ENCODE measurements around the gene CASZ1.

Gene CASZ1

DNA sequence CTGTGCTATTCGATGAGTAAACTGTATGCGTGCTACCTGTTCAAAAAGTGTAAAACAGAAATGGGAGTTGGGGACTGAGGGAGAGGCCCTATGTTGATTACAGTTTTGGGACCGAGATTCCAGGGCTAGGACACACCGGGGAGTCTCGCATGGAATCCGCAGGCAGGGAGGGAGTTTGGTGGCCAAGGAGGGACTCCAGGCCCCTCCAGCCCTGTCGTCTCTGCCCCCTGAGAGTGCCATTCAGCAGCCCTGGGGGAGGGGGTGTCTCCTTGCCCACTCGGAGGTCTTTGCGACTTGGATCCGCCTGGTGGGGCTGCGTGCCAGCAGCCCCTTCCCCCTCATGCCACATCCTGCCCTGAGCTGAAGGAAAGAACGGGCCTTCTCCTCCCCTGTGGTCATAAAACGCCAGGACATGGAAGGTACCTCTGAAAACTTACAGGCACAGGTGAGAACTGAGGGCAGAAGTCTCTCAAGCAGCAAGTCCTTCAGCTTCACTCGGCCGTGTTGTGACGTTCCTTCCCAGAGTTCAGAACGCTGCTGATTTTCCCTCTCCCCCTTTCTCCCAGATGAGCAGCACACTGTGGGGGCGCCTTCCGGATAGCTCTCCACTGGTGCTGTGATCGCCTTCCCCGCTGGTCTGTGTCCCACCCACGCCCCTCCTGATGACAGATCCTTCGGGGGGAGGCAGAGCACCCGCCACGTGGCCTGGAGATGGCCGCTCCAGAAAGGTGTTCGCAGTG lies 180.3 kb downstream of the CASZ1 start:
- DNase-seq: no peak

DNA sequence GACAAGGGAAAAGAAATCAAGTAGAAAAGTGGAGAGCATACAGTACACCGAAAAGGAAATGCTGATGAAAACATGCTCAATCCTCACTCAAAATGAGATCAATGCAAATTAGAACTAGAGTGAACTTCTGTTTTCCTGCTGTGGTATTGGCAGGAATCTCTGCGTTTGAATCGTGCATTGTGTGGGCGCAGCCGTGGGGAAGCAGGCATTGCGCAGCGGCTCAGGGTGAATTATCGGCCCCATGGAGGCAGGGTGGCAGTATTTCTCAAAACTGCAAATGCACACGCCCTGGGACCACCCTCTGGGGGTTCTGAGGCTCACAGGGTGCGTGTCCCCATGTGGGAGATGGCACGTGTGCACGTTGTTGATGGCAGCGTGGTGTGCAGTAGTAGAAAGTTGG lies 181.1 kb downstream of the CASZ1 start:
- DNase-seq: no peak

DNA sequence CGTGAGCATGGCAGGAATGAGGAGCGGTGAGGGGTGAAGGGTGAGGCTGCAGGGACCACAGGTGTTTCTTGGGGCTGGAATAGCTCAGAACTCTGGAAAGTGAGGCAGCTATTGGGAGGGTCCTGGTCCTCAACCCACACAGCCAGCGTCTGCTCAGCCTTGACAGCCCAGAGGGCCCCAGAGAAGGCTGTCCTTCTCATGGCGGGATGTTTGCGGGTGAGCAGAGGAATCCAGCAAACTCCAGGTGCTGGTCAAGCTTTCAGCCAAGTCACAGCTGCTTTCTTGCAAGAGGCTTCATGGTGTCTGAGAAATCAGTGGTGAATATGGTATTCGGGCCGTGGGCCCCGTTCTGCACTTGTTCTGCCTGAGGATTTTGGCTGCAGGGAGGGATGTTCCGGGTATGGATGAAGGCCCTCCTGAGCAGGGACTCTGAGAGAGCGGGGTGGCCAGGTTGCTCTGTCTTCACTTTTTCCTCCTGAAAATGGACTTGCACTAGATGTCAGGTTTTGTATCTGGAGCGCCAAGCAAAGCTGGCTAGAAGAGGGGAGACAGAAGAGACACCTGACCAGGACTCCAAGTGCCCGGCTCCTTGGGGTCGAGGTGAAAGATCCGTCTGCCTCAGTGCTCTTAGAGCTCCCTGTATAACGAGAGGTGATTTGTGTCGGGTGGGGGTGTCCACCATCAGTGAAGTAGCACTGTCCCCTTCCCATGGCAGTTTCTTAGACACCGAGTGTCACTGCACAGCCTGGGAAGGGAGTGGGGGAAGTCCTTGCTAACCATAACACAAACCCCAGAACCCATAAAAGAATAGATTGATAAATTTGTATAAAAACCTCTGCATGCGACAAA lies 181.8 kb downstream of the CASZ1 start:
- DNase-seq: no peak

DNA sequence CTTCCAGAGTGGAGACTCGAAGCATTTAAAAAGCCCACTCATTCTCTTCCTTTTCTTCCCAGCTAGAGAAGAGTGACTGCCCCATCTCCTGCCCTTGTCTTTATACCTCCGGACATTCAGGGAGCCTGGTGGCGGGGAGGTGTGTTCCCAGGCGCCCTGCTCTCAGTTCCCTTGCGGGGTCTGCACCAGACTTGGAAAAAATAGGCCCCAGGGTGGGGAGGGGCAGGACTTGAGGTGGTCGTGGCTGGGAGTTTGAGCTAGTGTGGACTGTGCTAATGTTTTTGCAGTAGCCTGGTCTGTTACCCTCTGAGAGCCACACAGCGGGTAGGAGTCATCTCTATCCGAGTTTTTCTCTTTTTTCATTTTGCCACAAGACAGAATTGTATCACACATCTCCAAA lies 182.6 kb downstream of the CASZ1 start:
- no peak for DNase-seq

DNA sequence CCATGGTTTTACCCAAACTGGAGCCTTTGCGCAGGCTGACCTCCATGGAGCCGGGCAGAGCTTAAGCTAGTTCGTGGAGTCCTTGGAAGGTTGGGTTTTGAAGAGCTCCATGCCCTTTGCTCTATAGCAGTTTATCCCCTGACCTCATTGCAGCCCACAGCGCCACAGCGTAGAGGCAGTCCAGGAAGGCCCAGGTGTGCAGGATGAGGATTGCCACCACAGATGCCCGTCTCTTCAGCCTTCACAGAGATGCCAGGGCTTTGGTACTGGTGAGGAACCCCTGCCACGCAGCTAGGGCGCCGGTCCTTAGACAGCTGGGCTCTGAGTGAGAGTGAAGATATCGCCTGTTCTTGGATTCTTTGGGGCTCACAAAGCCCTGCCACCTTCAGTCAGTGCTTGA lies 183.1 kb downstream of the CASZ1 start:
- no peak for DNase-seq

DNA sequence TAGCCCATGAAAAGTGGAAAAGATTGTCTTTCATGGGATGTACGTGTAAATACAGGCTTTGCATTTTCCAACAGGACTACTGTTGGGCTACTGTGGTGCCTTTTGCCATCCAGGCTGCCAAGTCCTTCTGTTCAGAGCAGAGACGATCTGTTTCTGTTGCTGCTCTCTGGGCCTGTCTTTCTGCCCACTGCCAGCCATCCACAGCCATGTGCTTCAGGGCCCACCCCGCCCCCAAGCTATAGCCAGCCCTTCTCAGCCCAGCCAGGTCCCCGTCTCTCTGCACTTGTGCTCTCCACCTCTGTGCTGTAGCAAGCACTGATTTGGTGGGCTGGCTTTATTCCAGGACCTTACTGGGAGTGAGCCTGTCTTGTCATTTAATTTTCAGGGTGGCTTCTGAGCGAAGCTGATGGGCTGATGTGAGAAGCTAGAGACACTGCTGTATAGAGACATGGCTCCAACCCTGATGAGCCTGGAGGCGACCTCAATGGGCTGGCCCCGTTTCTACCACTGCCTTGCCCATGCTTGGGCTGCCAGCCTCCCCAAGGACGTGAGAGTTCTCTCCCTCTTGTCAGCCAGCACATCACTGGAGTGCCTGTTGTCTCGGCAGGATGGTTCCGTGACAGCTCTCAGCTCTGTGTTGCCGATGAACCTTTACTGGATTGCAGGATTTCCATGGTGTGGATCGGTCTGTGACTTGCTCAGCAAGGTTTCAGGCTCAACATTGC lies 183.8 kb downstream of the CASZ1 start:
- no peak for DNase-seq

DNA sequence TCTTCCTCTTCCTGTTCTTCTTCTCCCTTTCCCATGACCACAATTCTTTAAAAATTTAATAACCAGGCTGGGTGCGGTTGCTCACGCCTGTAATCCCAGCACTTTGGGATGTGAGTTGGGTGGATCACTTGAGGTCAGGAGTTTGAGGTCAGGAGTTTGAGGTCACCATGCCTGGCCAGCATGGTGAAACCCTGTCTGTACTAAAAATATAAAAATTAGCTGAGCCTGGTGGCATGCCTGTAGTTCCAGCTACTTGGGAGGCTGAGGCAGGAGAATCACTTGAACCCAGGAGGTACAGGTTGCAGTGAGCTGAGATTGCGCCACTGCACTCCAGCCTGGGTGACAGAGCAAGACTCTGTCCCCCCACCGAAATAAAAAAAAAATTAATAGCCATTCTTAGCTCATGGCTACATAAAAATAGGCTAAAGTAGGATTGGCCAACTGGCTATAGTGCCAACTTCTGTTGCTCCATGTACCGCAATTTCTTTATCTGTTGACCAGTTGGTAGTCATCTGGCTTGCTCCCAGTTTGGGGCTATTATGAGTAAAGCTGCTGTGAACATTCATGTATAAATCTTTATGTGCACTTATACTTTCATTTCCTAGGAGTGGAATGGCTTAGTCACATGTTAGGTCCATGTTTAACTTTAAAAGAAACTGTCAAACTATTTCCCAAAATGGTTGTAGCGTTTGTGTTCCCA lies 185.4 kb downstream of the CASZ1 start:
- no peak for DNase-seq

DNA sequence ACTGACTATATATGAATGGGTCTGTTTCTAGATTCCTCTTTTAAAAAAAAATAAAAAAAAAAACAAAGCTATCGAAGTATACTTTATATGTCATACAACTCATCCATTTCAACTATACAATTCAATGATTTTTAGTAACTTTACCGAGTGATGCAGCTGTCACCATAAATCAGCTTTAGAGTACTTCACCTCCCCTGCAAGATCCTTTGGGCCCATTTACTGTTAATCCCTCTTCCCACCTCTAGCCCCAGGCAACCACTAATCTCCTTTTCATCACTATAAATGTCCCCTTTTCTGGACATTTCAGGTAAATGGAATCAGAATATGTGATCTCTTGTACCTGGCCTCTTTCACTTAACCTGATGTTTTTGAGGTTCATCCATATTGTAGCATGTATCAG lies 187.8 kb downstream of the CASZ1 start:
- DNase-seq: no peak

DNA sequence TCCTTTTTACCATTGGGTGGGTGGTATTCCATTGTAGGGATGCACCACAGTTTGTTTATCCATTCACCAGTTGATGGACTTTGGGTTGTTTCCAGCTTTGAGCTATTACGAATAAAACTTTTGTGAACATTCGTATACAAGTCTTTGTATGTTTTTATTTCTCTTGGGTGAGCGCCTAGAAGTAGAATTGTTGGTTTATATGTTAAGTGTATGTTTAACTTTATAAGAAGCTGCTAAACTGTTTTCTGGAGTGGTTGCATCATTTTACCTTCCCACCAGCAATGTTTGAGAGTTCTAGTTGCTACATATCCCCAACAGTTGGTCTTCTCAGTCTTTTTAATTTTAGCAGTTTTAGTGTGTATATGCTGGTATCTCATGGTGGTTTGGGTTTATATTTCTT lies 189.2 kb downstream of the CASZ1 start:
- DNase-seq: no peak

DNA sequence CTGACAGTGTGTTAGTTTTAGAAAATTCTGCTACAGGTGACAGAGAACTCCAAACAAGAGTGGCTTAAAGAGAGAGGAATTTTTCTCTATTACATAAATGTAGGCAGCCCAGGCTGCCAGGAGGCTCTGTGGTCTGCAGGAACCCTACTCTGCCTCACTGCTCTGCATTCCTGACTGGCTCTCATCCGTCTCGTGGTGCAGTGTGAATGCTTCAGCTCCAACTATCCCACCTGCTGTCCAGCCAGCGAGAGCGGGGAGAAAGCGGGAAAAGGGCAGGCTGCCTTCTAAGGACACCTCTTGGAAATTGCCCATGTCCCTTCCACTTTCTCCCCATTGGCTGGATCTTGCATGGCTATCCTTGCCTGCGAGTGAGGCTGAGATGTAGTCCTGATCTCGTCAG lies 190.4 kb downstream of the CASZ1 start:
- no peak for DNase-seq

DNA sequence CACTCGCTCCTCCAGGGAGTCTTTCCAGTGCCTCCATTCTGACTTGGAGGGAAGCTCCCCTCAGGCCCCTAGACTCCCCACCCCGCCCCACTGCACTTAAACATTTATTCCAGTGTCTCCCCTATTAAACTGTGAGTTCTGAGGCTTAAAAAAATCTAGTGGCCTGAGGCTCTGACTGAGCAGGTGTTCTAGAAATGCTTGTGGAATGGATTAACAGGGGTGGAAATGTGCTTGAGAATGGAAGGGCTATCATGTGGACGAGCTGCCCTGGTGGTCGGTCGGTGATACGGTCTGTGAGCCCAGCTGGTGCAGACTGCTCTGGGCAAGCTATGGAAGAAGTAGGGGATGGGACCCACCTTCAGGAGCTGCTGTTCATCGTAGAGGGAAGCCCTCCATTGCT lies 191.5 kb downstream of the CASZ1 start:
- DNase-seq: no peak

DNA sequence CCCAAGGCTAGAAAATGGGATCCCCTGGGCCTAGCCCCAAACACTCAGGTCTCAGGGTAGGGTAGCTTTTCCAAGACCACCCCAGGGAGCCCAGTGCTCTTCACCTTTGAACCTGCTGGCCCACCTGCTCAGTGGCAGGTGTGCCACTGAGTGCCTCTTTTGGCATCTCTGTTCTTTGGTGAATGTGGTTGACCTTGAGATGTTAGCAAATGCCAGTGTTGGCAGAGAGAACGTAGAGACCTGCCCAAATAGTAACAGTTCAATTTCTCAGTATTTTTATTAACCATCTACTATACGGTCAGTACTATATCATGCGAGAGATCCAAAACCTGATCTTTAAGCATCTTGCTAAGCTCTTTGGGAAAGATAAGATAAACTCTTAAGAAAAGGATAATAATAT lies 193.5 kb downstream of the CASZ1 start:
- no peak for DNase-seq

DNA sequence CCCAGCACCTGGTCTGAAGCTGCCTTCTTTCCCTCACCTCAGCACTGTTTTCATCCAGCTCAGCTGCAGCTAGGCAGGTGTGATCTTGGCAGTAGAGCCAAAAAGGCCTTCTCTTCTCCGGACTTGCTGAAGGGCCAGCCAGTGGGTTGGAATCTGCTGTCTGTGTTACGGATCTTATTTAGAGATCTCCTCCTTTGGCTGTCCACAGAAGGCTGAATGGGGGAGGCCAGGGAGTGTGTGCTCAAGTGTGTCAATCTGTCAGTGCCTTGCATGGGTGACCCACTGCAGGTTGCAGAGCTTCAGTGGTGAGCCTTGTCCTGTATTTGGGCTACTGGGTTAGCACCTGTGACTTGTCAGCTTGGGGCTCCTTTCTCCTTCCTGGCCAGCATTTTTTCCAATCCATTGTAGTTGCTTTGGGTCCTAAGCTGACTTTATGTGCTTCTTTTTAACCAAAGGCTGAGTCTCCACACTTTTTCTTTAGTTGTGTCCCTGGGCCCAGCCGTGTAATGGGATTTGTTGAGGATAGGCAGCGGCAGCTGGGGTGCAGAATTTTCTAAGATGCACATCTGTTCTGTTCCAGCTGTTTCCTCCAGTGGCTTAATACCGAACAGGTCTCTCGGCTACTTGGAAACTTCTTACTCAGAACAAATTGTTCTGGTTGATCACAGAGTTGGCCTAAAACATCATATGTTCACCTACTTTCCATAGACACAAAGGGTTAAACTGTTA lies 194.9 kb downstream of the CASZ1 start:
- DNase-seq: no peak

DNA sequence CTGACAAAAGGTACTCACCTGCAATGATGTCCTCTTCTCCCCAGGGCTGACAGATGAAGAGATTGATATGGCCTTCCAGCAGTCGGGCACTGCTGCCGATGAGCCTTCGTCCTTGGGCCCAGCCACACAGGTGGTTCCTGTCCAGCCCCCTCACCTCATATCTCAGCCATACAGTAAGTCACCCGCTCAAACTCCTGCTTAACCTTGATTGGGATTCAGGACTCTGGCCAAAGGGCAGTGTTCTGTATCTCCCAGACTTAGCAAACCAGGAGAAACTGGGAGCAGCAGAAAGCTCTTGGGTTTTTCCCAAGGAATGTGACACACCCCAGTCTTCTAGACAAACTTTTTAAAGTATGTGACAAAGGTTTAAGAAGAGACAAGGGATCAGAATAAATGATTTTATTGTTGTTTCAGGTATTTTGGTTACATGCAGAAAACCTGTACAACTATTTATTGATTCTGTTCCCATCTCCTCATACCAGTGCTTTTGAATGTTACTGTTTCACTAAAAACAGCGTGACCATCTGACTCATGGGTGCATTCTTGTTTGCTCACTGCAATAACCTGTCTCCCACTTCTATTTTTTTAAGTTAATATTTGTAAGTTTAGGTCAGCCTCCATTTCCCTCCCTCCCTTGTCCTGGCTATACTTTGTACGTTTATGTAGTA lies 197.1 kb downstream of the CASZ1 start:
- no peak for DNase-seq

DNA sequence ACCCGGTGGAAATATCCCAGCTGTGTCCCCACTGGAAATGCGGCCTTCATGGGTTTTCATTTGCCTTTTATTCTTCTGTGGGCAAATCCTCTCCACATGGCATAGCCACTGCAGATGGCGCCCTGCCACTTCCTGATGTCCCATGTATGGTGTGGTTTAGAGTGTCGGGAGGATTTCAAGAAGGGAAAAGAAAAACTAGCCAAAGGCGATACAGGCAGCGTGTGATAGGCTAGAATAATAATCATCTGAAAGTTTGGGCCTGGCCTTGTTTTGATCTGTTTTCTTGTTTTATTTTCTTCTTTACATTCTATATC lies 198.1 kb downstream of the CASZ1 start:
- peak; percentile 53 for DNase-seq

DNA sequence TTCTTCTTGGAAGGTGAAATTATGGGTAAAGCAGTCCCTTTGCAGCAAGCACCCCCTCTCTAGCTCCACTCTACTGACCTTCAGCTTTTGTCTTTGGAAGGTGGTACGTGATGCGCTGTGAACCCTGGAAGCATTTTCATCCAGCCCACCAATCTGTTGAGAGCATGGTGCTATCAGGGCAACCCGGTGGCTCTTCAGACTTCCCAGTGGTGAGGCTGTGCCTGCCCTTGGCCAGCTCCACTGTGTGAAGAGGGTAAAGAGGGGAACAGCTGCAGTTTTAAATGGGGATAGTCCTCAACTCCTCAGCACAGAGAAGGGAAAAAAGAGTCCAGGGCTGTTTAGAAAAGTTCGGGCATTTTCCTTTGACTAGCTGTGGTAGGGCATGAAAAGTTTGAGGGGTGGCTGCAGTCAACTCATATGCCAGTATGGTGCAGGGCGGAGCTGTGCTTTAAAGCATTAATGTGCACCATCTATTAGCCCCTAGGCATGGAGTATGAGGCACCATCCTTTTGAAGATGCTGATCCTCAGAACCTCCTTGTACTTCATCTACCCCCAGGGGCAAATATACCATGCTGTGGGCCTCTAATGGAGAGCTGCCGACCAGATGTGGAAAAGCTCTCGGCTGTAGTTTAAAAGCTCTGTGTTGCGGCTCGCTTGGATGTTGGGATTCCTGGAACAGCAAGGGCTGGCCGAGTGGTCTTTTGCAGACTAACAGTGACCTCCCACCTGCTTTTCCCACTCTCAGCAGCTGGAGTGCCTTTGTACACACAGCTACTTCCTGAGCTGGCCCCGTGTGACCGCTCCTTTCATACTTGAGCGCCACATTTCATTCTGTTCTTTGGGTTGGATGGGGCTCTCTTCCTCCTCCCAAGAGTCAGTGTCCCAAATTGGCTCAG lies 198.7 kb downstream of the CASZ1 start:
- DNase-seq: peak; percentile 31

DNA sequence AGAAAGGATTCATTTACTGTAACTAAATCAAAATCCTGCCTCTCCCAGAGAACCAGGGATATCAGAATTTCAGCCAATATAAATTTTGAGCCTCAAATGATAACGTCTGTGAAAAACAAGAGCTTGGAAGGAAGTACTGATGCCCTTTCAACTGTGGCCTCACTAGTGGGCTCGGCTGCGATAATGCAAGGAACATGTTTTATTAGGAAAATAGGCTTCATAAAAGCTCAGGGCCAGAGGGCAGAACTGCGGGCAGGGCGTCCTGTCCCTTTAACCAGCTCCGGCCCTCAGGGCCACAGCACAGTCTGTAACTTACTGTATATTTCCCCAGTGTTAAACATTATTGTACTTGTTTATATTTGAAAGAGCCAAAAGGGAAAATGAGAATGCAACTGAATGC lies 199.7 kb downstream of the CASZ1 start:
- no peak for DNase-seq

DNA sequence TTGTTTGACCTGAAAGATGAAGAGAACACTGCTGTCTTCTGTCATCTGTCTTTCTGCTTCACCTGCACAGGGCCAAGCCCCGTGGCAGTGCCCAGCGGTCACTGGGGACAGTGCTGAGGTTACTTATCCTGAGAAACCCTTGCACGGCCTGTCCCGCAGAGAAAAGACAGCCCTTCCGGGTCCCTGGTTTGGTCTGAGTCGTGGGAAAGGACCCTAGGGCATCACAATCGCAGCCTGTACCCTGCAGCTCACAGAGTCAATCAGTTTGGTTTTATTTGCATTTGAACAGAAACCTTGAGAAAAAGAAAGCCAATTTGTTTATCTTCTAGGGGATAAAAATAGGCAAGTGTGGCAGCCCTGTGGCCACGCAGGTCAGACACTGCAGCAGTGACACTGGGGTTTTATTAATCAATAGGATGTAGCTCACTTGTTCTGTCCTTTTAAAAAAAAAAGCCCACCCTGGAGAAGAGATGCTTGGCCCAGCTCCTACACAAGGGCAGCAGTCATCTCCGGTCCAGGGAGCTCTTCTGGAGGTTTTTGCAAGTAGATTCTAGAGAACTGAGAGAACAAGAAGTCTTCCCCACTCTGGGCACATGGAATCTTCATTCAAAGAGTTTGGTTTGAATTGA lies 201.7 kb downstream of the CASZ1 start:
- DNase-seq: no peak

DNA sequence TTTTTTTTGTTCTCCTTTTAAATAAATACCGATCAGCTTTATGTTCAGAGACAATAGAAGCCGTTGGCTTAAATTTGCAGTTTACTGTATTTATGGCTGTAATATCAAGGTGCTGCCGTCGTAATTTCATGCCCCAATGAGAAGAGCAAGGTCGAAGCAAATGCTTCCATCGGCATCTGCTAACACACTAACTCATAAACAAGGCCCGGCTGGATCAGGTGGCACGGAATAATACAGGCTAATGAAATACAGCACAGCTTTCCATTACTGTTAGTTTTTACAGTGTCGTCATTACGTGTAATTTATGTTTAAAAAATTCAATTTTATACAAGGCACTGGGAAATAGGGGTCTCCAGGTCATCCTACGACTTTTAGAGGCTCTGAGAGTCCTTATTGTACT lies 202.7 kb downstream of the CASZ1 start:
- no peak for DNase-seq

DNA sequence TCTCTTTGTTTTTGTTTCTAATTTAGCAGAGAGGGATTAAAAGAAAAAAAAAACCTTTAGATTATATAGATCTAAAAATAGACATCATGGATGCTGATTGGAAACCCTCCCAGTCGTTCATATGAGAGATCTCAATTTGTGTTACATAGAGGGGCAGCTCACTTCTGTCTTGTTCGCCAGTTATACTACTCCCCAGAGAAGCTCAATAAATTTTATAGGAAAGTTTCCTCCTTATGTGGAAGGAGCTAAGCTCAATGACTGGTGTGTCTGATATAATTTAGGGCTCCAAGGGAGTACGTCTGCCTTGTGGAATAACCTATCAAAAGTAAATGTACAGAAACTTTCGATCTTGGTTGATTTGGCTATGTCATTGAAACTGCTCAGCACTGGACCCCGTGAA lies 204.1 kb downstream of the CASZ1 start:
- DNase-seq: no peak

DNA sequence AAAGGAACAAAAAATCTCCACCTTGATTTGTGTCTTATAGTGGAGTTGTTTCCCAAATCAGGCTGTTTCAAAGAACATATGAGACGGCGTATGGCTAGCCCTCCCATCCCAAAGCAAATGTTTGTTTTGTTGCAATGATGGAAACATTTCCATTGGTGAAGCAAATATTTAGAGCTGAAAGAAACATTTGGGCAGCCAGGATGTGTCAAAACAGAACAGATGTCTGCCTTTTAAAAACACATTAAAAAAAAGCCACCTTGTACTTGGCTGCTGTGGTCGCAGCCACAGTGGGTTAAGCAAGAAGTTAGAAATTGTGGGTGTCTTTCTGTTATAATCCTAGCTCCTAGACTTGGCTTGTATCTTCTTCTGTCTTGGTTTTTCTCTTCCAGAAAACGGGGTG lies 205.4 kb downstream of the CASZ1 start:
- no peak for DNase-seq
